BLaER1 (cell line): Measurements from ENCODE around the gene KIF9.
"Not testable (repeated sequence)": the region's sequence is repeated elsewhere in the genome, so short reads cannot be mapped to it uniquely, and the experiment has no call there.

ENCODE experiments used
- H3K27ac ChIP-seq: shearing (Covaris generic); formaldehyde crosslinking; 2 replicates; pipeline ENCODE4 v1.8.1; 2022
- H3K27me3 ChIP-seq: shearing (Covaris generic); formaldehyde crosslinking; 2 replicates; pipeline ENCODE4 v1.8.1; 2022
- H3K36me3 ChIP-seq: shearing (Covaris generic); formaldehyde crosslinking; 2 replicates; pipeline ENCODE4 v1.8.1; 2022
- H3K4me1 ChIP-seq: shearing (Covaris generic); formaldehyde crosslinking; 2 replicates; pipeline ENCODE4 v1.8.1; 2022
- H3K4me2 ChIP-seq: shearing (Covaris generic); formaldehyde crosslinking; 2 replicates; pipeline ENCODE4 v1.8.1; 2022
- H3K4me3 ChIP-seq: shearing (Covaris generic); formaldehyde crosslinking; 2 replicates; pipeline ENCODE4 v1.8.1; 2022
- H3K9ac ChIP-seq: shearing (Covaris generic); formaldehyde crosslinking; 2 replicates; pipeline ENCODE4 v1.8.1; 2022
- H3K9me3 ChIP-seq: shearing (Covaris generic); formaldehyde crosslinking; 2 replicates; pipeline ENCODE4 v1.8.1; 2022
- H4K20me1 ChIP-seq: shearing (Covaris generic); formaldehyde crosslinking; 2 replicates; pipeline ENCODE4 v1.8.1; 2022
- Cebpa-rat ChIP-seq: shearing (Covaris generic); IDR thresholded peaks from 2 replicates; pipeline ENCODE4 v1.8.1; 2022

The KIF9 gene

GRCh38 chr3:47282424-47283192 lies at the start of gene KIF9, which contains the start of gene KLHL18:
Gene KIF9, minus strand, starts transcription at chr3:47282799. Its CDS starts 5,425 bp downstream, at chr3:47277374.
Gene KLHL18, plus strand, starts transcription at chr3:47282944. Its CDS starts 22 bp downstream, at chr3:47282966.
- no peaks in the 10 kb centered on the region for H3K27me3 ChIP-seq
- peaks cover 16% of the 10 kb centered on the region for H3K36me3 ChIP-seq
- no peaks in the 10 kb centered on the region for H3K9me3 ChIP-seq
- H3K4me1 ChIP-seq = peaks cover 39% of the 10 kb centered on the region
- peak within 1 kb of the TSS; percentile 94 for H3K4me2 ChIP-seq
- H4K20me1 ChIP-seq = peaks cover 24% of the 10 kb centered on the region; the same call in 1 of the 2 replicates
- H3K4me3 ChIP-seq = peak within 1 kb of the TSS; percentile 93
- peak within 1 kb of the TSS; percentile 93 for H3K27ac ChIP-seq
- TF ChIP-seq Cebpa-rat = no peak
- H3K9ac ChIP-seq = peak within 1 kb of the TSS; percentile 89

- no peak overlapping the region for H3K9ac ChIP-seq
- H3K27me3 ChIP-seq = no peaks in the 10 kb centered on the region
- peaks cover 93% of the 10 kb centered on the region for H3K36me3 ChIP-seq
- no peak overlapping the region for H3K4me3 ChIP-seq
- H3K9me3 ChIP-seq = no peaks in the 10 kb centered on the region
- TF ChIP-seq Cebpa-rat = no peak
- 0 out of 2 replicates have a peak, but pooled peaks cover 15% of the 10 kb centered on the region for H3K4me1 ChIP-seq
- H3K4me2 ChIP-seq = no peak overlapping the region
- no peak overlapping the region for H3K27ac ChIP-seq
- peaks cover 9% of the 10 kb centered on the region; the same call in 1 of the 2 replicates for H4K20me1 ChIP-seq
Observed at GRCh38 chr3:47324278-47324865, 41.8 kb upstream of the KIF9 start.

DNA sequence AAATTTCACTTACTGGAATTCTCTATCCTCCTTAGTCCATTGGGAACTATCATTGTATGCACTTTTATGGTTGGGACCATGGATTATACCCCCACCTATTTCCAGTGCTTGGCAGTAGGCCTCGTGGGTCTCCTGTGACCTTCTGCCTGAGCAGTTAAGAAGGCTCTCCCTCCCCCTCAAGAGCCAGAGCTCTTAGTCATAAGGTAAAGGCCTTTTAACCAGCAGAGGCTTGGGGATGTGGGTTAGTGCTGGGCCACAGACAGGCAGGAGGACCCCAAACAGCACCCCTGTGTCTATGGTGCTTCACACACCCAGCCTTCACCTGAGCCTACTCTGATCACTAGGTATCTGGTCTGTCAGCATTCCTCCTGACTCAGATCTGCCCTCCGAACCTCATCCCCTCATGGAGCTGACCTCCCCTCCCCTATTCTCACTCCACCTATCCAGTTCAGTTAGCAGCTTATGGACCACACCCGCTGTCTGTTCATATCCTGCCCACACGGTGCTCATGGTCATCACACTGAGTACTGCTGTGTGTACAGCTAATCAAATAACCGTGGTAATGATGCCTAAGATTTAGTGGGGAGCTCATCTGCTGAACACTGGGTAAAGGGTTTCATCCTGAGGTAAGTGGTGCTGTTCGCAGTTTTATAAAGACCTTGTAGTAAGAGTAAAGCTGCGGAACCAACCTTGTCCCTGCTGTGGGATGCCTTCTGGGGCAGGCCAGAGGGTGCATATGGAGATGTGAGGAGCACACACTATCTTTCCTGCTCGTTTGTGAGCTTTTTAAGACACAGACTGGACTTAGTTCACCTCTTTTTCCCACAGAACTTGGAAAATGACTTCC lies 41.1 kb upstream of the KIF9 start:
- TF ChIP-seq Cebpa-rat = no peak
- no peaks in the 10 kb centered on the region for H3K27me3 ChIP-seq
- H3K9me3 ChIP-seq = no peaks in the 10 kb centered on the region
- H3K36me3 ChIP-seq = peaks cover 94% of the 10 kb centered on the region
- no peak overlapping the region for H3K4me2 ChIP-seq
- 0 out of 2 replicates have a peak, but pooled peaks cover 15% of the 10 kb centered on the region for H3K4me1 ChIP-seq
- H3K4me3 ChIP-seq = no peak overlapping the region
- H4K20me1 ChIP-seq = peaks cover 16% of the 10 kb centered on the region
- no peak overlapping the region for H3K27ac ChIP-seq
- no peak overlapping the region for H3K9ac ChIP-seq

GRCh38 chr3:47319956-47320355 lies 37.4 kb upstream of the KIF9 start:
- Histone ChIP-seq H3K27me3 (no peaks in the 10 kb centered on the region), H3K9me3 (no peaks in the 10 kb centered on the region), H3K9ac (no peak overlapping the region), H3K4me2 (no peak overlapping the region), H3K36me3 (peaks cover 62% of the 10 kb centered on the region), H3K4me3 (no peak overlapping the region), H4K20me1 (peaks cover 26% of the 10 kb centered on the region), H3K4me1 (peaks cover 7% of the 10 kb centered on the region), H3K27ac (no peak overlapping the region)
- TF ChIP-seq Cebpa-rat = no peak

DNA sequence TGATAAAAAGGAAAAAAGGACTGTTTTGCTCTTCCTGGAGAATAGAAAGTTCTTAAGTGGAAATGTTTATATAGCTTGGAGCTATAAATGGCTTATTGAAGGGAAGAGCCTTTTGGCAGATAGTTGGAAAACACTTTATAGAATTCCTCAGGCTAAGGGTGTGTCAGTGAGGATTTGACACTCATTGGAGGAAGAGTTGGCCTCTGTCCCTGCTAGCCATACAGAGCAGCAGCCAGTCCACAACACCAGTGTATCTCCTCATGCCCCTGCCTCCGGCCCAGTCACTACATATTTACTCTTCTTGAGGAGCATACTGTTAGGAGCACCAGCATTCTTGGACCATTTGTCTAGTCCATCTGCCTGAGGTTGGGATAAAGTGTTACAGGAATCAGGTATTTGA lies 36.3 kb upstream of the KIF9 start:
- Histone ChIP-seq H3K4me1 (peaks cover 14% of the 10 kb centered on the region), H3K4me2 (no peak overlapping the region), H3K9me3 (no peaks in the 10 kb centered on the region), H3K27me3 (no peaks in the 10 kb centered on the region), H3K36me3 (peaks cover 56% of the 10 kb centered on the region), H3K4me3 (no peak overlapping the region), H3K9ac (no peak overlapping the region), H4K20me1 (peaks cover 32% of the 10 kb centered on the region), H3K27ac (no peak overlapping the region)
- TF ChIP-seq Cebpa-rat = no peak

GRCh38 chr3:47316151-47316550 lies 33.6 kb upstream of the KIF9 start:
- H3K36me3 ChIP-seq = peaks cover 34% of the 10 kb centered on the region
- H3K9me3 ChIP-seq, H3K27ac ChIP-seq, H3K9ac ChIP-seq, H3K4me2 ChIP-seq, H3K4me3 ChIP-seq, H3K27me3 ChIP-seq: not testable (repeated sequence)
- H3K4me1 ChIP-seq = peaks cover 14% of the 10 kb centered on the region
- peaks cover 34% of the 10 kb centered on the region for H4K20me1 ChIP-seq

- no peak for TF ChIP-seq Cebpa-rat
- Histone ChIP-seq H3K4me3 (no peak overlapping the region), H3K9me3 (peaks cover under 1% of the 10 kb centered on the region; the same call in 1 of the 2 replicates), H3K4me2 (peak overlapping the region; percentile 34), H4K20me1 (peaks cover 34% of the 10 kb centered on the region), H3K9ac (no peak overlapping the region), H3K36me3 (peaks cover 32% of the 10 kb centered on the region), H3K27me3 (no peaks in the 10 kb centered on the region), H3K4me1 (peaks cover 14% of the 10 kb centered on the region), H3K27ac (no peak overlapping the region)
Observed at GRCh38 chr3:47315069-47315647, 32.6 kb upstream of the KIF9 start.

DNA sequence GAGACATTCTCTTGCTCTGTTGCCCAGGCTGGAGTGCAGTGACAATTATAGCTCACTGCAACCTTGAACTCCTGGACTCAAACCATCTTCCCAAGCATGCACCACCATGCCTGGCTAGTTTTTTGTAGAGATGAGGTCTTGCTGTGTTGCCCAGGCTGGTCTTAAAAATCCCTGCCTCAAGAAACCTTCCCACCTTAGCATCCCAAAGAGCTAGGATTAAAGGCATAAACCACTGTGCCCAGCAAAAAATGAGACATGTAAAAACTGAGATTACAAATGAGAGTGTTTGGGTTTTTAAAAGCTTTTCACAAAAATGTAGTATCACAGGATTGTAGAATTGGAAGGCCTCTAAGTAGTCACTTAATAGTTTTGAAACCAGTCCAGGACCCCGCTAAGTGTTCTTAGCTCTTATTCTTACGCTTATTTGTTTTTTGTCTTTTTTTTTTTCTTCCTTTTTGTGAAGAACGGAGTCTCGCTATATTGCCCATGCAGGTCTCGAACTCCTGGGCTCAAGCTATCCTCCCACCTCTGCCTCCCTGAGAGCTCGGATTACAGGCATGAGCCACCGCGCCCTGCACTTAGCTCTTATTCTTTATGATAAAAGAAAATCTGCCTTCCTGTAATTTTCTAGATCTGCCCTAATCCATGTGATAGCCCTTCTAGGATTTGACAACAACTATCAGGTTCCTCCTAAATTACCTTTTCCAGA lies 31.6 kb upstream of the KIF9 start:
- no peak overlapping the region for H3K9ac ChIP-seq
- 0 out of 2 replicates have a peak overlapping the region, but pooled peaks have one; percentile 34 for H3K4me2 ChIP-seq
- peaks cover 9% of the 10 kb centered on the region for H3K9me3 ChIP-seq
- no peak overlapping the region for H3K27ac ChIP-seq
- peaks cover 30% of the 10 kb centered on the region for H4K20me1 ChIP-seq
- H3K27me3 ChIP-seq = no peaks in the 10 kb centered on the region
- peaks cover 14% of the 10 kb centered on the region for H3K4me1 ChIP-seq
- no peak overlapping the region for H3K4me3 ChIP-seq
- TF ChIP-seq Cebpa-rat = no peak
- peaks cover 30% of the 10 kb centered on the region for H3K36me3 ChIP-seq
